Renal cortical epithelial cell (primary cell): ENCODE measurements around the gene MFRP. TPM values are rescaled to one million over a fixed set of nuclear protein-coding genes. Genes with fewer than 3 reads are reported as not detected.

ENCODE experiments used
- DNase-seq: peaks from one replicate; pipeline ENCODE4 v3.0.0-alpha.2; 2011; ENCODE audit warnings: low read depth
- total RNA-seq: library from RNA; depleted of rRNA; stranded (reverse); fragments of >200 nt; gene quantifications from 2 replicates; pipeline ENCODE4 v1.2.3, GENCODE V29; 2014

Gene MFRP
- total RNA-seq, 1 donor from 2014 or later: not detected

DNA sequence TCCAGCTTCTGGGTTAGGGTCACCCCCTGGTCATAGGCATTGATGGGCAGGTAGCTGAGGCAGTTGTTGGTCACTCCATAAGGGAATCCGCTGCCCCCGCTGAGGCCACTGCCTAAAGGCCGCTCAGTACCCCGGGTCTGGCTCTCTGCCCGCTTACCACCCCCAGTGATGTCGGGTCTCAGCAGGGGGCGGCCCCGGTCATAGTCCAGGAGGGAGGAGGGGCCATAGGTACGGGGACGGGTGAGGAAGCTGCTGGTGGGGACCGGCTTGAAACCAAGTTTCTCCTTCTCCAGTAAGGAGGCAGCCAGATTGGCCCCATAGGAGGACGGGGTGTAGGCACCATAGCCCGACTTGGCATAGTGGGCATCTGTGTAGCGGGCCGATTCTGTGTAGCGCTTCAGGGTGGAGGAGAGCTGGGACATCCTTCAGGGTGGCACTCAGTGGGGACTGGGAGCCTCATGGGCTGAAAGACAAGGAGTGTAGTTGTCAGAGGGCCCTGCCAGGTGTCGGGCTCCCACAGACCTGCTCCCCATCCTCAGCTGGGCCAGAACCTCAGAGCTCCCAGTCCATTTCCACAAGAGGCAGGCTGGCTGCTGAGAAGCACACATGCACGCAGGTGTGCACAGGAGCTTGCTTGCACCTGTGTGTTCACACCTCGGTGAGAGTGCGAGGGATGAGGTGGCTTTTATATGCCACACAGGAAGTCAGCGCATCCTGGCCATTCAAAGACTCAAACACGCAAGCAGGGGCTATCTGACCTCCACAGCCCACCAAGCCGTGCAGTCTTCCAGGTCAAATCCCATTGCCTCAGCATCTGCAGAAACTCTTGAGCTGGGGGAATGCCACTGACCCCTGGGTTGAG is 26.8 kb upstream of the MFRP start:
- DNase-seq: no peak

DNA sequence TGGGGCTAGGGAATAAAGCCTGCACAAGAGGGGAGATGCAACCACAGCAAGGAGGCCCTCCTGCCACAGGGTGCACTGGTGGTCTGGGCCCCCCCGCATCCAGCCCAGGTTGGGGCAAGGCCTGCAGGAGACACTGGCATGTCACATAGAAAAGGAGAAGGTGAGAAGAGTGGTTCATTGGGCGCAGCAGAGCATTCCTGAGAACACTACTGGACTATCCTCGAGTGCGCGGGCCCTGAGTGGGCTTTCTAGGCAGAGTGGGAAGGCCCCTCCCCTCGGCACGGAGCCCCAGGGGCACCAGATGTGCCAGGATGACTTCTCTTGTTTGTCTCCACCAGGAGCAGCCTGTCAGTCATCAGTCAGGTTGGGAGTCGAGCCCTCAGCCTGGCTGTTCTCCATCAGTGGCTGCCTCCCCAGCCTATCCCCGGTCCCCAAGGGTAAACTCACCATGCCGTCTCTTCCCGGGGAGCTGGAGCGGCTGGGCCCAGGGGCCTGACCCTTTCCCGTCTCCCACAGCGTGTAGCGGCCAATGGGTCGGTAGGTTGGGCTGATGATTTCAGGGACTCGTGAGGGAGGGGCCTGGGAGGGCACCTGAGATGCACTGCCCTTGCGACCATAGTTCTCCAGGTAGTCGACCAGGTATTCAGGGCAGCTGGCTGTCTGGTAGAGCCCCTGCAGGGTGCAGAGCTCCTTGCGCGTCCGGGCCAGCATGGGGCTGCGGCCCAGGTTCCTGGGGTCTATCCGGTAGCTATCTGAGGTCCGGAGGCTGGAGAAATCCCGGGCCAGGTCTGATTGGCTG is 26.0 kb upstream of the MFRP start:
- DNase-seq: no peak

DNA sequence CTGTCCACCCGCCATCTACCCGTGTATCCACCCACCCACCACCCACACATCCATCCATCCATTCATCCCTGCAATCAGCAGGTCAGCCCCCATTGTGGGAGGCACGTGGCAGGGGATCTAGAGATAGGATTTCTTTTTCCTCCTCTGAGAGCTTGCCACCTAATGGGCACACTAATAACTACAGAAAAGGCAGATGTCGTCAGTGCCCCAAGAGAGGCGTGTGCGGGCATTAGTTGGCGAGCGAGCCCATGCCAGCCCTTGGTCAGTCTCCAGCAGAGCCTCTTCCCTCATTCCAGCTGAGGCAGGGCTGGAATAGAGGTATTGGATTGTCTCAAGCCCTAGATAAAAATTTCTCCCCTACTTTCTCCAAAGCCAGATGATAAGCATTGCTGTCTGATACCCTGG is 25.3 kb upstream of the MFRP start:
- peak; percentile 52 for DNase-seq

DNA sequence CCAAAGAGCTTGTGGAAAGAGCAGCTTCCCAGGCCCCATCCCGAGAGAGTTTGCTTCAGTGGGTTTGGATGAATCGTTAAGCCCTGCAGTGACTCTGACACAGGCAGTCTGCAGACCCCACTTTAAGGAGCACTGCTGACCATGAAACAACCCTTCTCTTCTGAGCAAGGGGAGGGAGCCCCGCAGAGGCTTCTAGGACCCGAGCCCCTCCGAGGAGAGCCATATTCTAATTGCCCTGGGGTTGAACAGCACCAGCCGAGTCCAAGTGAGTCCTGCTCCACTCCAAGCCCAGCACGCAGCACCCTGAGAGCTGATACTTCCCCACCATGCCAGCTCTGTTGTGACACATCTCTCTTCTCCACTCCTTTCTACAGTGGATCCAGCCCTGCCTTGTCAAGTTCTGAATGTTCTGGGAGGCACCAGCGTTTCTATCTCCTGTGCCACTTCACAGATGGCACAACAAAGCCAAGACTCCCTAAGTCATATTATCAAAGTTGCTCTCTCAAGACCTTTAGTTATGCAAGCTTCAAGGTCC is 24.6 kb upstream of the MFRP start:
- DNase-seq: no peak

DNA sequence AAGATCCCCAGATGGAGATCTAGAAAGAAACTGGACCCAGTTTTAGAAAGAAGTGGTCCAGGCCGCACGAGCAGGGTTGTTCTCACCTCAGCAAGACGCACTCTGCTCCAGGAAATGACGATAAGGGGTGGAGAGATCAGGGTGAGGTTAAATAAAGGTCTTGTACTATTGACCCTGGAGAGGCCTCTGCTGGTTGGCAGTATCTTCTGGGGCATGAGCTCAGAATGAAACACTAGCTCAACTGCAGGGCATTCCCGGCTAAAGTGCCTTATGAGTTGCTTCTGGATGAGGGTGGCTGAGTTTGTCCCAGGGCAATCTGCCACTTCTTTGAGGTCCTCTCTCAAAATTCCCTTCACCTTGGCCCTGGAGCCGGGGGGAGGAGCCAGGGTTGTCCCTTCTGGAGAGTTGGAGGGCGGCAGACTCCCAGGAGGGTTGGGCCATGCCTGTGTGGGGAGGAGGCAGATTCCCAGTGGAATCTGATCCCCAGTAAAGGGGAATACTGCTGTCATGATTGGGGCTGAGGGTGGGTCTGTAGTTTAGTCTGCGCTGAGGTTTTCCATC is 24.1 kb upstream of the MFRP start:
- DNase-seq: peak; percentile 23

DNA sequence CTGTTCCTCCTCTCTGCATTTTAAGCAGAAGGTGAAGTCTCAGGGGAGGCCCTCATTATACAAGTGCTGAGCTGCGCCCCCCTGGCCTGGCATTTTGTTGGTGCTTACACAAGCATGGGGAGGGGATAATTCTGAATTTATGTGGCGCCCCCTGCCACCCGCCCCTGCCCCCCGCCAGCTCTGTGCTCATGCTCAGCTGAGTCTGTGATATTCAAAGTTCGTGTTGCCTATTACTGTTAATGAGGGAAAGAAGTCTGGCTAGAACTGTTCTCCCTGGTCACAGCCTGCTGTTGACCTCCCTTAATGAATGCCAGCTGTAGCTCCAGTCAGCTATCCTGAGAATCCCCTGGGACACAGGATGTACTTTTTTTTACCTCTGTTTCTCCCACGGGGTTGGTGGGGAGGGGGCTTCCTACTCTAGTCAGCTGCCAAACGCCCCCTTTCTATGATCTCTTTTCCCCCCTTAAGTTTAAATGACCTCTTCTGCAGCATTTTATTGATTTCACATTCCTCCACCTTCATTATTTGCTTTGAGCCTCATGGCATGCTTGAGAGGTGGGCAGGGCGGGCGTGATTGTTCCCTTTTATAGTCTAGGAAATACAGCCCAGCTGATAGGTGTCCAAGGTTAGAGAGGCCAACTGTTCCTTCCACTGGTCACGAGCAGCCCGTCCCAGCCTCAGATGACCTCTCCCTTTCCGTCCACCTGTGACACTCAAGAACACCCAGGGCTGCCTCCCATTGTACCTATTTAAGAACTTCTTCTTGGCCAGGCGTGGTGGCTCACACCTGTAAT is 22.8 kb upstream of the MFRP start:
- DNase-seq: peak; percentile 43

DNA sequence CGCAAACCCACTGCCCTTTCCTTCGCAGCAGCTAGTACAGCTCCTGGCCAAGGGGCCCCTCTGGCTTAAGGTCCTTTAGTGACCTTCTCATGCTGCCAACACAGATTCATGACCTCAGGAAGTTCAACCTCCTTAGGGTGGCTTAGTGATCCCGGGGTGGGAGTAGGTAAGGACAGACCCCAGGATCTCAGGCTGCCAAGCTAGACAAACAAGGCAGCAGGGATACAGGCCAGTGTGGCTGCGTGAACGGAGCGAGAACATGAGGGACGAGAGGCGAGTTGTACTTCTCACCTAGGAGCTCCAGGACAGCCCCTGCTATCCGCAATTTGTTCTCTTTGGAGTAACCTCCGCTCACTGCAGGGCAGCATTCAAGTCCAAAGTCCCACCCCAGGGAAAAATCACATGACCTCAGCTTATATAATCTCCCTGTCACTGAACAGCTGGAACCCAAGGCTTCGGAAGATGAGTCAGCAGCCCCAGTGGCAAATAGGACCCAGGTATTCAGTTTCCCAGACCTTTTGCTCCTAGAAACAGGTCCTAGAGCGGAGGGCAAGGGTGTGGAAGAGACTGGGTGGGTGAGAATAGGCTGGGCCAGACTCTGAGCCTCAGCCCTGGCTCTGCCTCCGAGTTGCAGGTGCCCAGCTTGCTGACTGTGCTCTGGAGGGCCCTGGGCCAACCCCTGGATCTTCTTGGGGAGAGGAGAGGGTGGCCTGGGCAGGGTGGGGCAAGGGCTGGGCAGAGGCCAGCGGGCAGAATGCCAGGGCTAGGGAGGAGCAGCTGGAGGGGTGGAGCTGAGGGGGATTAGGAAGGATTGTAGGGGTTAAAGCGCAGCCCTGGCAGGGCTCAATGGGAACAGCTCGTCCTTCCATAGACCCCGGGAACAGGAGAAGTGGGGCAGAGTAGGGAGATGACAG is 21.9 kb upstream of the MFRP start:
- DNase-seq: peak; percentile 80

DNA sequence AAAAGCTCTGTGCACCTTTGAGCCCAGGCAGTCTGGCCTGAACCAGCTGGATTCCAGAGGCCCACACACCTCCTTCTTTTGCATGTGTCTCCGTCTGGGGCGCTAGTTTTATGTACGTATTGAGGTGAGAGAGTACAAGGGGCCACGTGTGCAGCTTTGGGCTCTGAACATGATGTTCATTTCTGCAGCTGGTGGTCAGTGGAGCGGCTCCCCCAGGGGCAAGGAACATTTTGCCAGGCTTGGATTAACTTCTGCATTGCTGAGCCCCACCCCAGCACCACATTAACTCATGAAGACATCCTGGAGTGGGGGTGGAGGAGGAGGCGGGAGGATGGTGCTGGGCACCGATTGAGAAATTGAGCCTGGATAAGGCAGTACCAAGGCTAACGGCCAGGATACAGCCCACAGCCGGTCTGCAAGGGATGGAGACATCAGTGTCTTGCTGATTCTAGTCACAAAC is 21.2 kb upstream of the MFRP start:
- DNase-seq: peak; percentile 97

DNA sequence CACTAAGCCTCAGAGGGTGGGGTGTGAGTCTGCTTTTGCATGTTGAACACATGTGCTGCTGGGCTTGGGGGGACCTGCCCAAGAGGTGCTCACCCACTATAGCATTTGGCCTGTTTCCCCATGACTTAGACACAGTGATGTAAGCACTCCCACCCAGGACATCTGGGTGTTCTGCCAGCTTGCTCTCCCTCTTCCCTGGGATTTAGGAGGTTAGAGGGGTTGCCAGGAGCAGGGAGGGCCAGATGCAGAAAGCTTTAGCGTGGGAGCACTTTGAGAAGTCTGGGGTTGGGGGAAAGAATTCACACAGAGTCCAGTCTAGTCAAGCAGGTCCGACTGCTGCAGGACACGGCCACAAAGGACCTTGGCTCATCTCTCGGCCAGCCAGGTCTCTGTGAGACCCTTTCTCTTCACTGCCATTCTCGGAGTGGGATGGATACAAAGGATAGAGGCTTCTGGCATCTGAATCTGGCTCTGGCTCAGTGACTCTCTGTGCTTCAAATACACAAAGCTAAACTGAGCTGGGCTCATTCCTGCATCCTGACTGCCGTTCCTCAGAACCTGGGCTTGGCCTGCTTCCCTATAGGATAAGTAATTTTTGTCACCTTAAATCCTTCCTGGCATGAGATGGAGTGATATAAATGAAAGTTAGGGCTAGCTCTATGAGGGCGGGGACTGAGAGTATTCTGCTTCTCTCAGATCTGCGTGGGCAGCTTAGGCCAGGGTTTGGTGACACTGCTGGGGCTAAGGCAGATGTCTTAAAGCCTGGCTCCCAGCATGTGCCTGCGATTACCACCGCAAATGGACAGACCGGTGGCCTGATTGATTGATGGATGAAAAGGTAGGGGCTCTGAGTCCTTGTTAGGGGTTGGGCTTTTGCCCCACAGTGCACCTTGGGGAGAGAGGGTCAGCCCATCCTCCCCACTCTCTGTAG is 20.4 kb upstream of the MFRP start:
- DNase-seq: no peak

DNA sequence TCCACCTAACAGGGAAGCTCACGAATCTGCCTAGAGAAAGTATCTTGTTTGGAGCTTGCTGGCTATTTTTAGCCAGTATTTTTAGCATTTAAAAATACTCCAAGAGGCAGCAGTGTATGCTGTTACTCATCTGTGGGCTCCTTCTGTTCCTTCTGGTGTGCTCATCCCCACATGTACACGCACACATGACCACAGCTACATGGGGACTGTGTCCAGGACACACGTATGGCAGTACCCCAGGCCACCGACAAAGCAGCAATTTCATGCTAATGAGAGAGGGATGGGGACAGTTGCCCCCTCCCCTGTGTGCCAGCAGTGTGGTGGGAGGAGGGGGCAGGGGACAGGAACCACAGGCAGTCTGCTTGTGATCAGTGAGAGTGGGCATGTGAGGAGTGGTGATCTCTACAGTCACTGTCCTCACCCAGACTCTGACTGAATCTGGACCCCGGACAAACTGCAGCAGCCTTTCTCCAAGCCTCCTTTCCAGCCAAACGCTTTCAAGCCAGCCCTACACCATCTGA is 18.6 kb upstream of the MFRP start:
- no peak for DNase-seq

DNA sequence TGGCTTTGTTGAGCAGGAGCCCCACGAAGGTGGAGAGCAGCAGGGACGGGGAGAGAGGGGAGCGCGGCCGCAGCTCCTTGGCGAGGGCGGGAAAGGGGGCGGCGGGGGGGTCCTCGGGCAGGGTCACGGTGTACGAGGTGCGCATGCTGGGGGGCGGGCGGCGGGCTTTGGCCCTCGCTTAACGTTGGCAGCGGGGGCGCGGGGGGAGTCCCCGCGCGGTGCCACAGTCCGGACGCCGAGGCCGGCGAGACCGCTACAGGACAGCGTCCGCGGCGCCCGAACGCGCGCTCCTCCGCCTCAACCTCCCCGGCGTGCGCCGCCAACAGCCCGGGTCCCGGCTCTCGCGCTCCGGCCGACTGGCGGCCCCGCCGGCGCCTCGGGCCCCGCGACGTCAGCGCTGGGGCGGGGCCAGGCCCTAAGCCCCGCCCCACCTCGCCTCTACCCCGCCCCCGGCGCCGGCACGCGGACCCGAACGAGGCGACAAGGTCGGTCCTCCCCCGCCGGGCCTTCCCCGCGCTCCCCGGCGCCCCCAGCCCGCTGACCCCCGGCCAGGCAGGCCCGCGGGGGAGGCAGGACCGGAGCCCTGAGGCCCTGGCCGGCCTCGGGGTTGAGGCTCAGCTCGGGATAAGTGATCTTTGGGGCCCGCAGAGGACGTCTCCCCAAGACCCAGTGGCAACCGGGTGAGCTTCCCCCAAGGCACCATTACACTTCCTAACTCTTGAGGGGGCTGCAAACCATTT is 17.5 kb upstream of the MFRP start:
- DNase-seq: no peak

DNA sequence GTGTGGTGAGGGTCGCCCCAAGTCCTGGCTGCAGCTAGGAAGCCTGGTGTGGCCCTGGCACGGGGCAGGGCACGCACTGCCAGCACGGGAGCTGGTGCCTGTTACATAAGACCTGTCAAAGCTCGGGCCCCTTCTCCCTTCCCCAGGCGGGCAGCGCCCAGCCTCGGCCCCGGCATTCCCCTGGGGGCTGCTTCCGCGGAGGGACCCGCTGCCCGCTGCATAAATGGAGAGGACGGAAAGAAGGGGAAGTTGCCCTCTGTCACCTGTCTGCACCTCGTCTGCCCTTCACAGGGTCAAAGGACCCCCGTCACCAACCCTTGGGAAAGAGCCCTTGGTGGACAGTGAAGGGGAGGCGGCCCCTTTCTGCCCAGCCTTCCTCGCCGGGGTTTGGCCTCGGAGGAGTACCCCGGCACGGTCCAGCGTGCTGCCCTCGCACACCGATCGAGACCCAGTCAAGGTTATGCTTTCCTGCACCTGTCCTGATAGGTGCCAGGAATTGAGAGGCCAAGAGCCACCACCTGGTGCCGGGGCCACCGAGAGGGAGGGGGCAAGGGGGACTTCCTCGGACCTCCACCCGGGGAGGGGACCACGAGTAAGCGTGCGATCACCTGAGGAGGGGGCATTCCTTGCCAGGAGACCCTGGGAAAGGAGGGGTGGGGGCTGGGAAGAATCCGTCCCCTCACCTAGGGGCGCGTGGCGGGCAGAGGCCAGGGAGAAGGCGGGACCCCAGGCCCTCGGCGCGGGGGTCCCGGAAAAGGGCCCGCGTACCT is 16.8 kb upstream of the MFRP start:
- no peak for DNase-seq

DNA sequence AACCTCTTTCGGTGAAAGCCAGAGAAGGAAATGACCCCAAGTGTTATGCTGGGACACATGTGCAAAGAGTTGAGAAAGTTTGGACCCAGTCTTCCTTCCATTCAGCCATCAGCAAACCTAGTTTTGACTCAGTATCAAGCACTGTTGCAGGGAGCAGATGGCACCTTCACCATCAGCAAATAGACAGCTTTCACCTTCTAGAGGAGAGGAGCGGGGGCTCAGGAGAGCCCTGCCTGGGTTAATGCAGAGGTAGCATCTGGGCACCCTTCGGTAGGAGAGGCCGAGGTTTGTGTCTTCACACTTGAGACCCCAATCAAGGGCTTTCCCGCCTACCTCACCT is 16.2 kb upstream of the MFRP start:
- no peak for DNase-seq

DNA sequence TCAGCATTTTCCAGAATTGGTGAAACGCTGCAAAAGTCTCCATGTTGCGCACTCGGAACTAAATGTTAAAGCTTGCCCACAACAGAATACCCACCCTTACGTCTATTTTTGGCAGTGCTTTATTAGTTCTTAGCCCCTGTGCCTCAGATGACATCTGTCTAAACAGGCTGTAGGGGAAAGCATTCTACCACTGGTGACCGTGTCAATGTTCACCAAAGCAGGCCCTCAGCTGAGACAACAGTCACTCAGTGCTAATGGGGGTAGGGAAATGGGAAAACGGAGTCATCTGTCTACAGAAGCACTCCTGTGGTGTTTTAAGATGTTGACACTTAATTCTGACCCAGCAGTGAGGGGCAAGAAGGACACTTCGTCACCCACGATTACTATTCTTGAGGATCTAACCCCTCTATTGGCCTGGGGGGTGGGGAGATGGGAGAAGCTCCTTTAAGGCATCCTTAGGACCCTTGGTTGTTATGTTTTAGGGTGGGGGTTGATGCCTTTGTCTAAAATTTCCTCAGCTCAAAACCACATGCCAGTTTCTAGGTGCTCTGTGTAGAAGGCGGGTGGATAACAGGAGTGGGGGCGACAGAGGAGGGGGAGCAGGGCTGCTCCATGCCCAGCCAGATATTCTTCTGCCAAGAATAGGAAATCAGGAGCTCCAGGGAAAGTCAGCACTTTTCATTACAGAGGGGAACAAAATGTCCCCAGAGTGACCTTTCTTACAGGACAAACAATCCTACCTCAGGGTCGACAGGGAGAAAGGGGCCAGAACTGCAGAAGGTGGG is 15.6 kb upstream of the MFRP start:
- no peak for DNase-seq

DNA sequence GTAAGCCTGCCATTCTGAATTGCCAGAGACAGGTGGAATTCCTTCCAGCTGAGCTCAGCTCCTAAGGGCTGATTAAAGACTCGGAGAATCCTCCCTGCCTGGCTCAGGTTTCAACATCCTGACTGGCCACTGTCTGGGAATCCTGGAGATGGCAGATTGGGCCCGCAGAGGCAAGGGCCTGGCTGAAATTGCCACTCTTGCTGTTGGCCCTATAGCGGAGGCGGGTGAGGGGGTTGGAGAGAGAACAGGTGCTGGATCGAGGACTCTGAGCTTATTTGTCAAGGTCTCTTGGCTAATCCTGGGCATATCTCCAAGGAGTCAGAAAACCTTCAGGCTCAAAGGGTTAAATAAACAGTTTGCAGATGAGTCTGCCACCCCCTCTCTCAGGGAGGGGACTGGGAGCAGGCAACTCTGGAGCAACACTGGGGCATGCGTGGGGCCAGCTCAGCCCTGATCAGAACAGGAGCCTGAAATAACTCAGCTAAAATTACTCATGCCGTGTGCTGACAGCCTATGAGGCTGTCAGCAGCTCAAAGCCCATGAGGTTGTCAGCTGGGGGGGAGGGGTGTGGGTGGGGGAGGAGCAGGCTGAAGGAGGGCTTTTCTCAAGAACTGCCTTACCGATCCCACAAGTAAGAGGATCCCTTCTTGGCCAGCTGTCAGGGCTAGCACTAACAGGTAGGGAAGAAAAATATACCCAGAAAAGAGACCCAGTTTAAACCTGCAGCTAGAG is 14.7 kb upstream of the MFRP start:
- DNase-seq: peak; percentile 97
